Transverse colon (tissue), 4 donors: ENCODE results near the gene ALKBH5.

Experiments
- CTCF ChIP-seq, 5 experiments: fragments of 200-600 bp in 3 of 5; fragments of 450-650 bp in 2 of 5; sonication (generic) in 3 of 5; IDR thresholded peaks; 1 replicate in 2 of 5; 2 replicates in 3 of 5; pipeline ENCODE4 v1.5.1; 2016 to 2017; ENCODE audit warnings: antibody characterized with exemption in 5 of 5, inconsistent platforms in 3 of 5, mild to moderate bottlenecking in 2 of 5, moderate library complexity in 1 of 5
- POLR2AphosphoS5 ChIP-seq, 3 donors: sonication (generic); formaldehyde crosslinking; IDR thresholded peaks; one replicate each; pipeline ENCODE4 v1.6.1; 2016; ENCODE audit warnings: antibody characterized with exemption in 3 of 3

GRCh38 chr17:18156976-18157280, 26.7 kb upstream of the ALKBH5 start:
- TF ChIP-seq CTCF (IDR thresholded peaks at IDR 0.05) = no peak
- no peak for TF ChIP-seq POLR2AphosphoS5 (IDR thresholded peaks at IDR 0.05)
